ENCODE data around the gene PHEX. TPM values are rescaled to one million over a fixed set of nuclear protein-coding genes. Genes with fewer than 3 reads are reported as not detected.

Gene PHEX
- total and polyA plus RNA-seq, 8 donors = 0.04 to 0.09 (median 0.07) TPM; not detected in 3

- Histone ChIP-seq H3K36me3 (no peaks in the 10 kb centered on the region), H3K4me1 (no peaks in the 10 kb centered on the region), H3K27me3 (peaks cover 0 to 11% (median 0%) of the 10 kb centered on the region in 4 donors), H3K27ac (no peak overlapping the region), H3K4me3 (no peak overlapping the region), H3K9me3 (no peaks in the 10 kb centered on the region)
- no peak for DNase-seq
- TF ChIP-seq CTCF (IDR thresholded peaks at IDR 0.05) = no peak
- ATAC-seq = no peak
- FAIRE-seq = no peak
- intact Hi-C loops (cut with DNase I) = no loop called here
- 66 to 67% methylated on average over 2 of the region's 2 CpGs for WGBS, 2 donors
Observed at GRCh38 chrX:22037225-22037624, 5.1 kb downstream of the PHEX start.

GRCh38 chrX:22037911-22038537 is 5.9 kb downstream of the PHEX start:
- no peak for TF ChIP-seq CTCF (IDR thresholded peaks at IDR 0.05)
- WGBS, 2 donors = 80 to 82% methylated on average over 13 of the region's 13 CpGs
- intact Hi-C loops (cut with DNase I) = no loop called here

GRCh38 chrX:22039541-22039940 is 7.4 kb downstream of the PHEX start:
- no peak overlapping the region for H3K4me3 ChIP-seq
- H3K36me3 ChIP-seq = no peaks in the 10 kb centered on the region
- no peak overlapping the region for H3K27ac ChIP-seq
- ATAC-seq = no peak
- no peak for FAIRE-seq
- no peaks in the 10 kb centered on the region for H3K9me3 ChIP-seq
- TF ChIP-seq CTCF (IDR thresholded peaks at IDR 0.05) = no peak
- no peak for DNase-seq
- H3K4me1 ChIP-seq = no peaks in the 10 kb centered on the region
- peaks cover 0 to 11% (median 0%) of the 10 kb centered on the region in 4 donors for H3K27me3 ChIP-seq
- intact Hi-C loops (cut with DNase I) = no loop called here
- 83 to 85% methylated on average over 6 of the region's 6 CpGs for WGBS, 2 donors

More at GRCh38 chrX:22037911-22038537, 5.9 kb downstream of the PHEX start:
- Histone ChIP-seq H3K4me1 (no peaks in the 10 kb centered on the region), H3K27ac (no peak overlapping the region), H3K9me3 (no peaks in the 10 kb centered on the region), H3K36me3 (no peaks in the 10 kb centered on the region), H3K4me3 (no peak overlapping the region), H3K27me3 (peaks cover 0 to 11% (median 0%) of the 10 kb centered on the region in 4 donors)
- ATAC-seq (no peak), DNase-seq (no peak), FAIRE-seq (no peak)

GRCh38 chrX:22040184-22040583 is 8.1 kb downstream of the PHEX start:
- intact Hi-C loops (cut with DNase I) = no loop called here
- 74 to 79% methylated on average over 2 of the region's 2 CpGs for WGBS, 2 donors

More at GRCh38 chrX:22040184-22040583, 8.1 kb downstream of the PHEX start:
- Histone ChIP-seq H3K4me1 (no peaks in the 10 kb centered on the region), H3K4me3 (no peak overlapping the region), H3K27me3 (peaks cover 0 to 11% (median under 1%) of the 10 kb centered on the region in 4 donors), H3K9me3 (no peaks in the 10 kb centered on the region), H3K36me3 (no peaks in the 10 kb centered on the region), H3K27ac (no peak overlapping the region)
- TF ChIP-seq CTCF (IDR thresholded peaks at IDR 0.05) = no peak
- ATAC-seq (no peak), DNase-seq (no peak), FAIRE-seq (no peak)
